ENCODE results near the gene POMP.

DNA sequence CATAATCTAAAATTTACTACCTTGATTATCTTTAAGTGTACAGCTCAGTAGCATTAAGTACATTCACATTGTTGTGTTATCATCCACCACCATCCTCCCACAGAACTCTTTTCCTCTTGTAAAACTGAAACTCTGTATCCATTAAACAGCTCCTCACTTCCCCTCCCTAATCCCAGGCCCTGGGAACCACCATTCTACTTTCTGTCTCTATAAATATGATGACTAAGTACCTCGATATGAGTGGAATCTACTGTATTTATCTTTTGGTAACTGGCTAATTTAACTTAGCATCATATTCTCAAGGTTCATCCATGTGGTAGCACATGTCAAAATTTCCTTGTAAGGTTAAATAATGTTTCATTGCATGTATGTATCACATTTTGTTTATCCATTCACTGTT lies 49.0 kb upstream of the POMP start:
- TF ChIP-seq, protein P1, sequence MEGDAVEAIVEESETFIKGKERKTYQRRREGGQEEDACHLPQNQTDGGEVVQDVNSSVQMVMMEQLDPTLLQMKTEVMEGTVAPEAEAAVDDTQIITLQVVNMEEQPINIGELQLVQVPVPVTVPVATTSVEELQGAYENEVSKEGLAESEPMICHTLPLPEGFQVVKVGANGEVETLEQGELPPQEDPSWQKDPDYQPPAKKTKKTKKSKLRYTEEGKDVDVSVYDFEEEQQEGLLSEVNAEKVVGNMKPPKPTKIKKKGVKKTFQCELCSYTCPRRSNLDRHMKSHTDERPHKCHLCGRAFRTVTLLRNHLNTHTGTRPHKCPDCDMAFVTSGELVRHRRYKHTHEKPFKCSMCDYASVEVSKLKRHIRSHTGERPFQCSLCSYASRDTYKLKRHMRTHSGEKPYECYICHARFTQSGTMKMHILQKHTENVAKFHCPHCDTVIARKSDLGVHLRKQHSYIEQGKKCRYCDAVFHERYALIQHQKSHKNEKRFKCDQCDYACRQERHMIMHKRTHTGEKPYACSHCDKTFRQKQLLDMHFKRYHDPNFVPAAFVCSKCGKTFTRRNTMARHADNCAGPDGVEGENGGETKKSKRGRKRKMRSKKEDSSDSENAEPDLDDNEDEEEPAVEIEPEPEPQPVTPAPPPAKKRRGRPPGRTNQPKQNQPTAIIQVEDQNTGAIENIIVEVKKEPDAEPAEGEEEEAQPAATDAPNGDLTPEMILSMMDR (IDR thresholded peaks at IDR 0.05): no peak
- no peak for TF ChIP-seq POLR2A (IDR thresholded peaks at IDR 0.05)

All from right lobe of liver (tissue), 4 donors.